ENCODE data around the gene CAMKK1. TPM values are rescaled to one million over a fixed set of nuclear protein-coding genes. Genes with fewer than 3 reads are reported as not detected.

Gene CAMKK1
- total and polyA plus RNA-seq, 2 of the 4 experiments (the other 2 are of a cell fraction): 4.1 to 8.2 TPM

DNA sequence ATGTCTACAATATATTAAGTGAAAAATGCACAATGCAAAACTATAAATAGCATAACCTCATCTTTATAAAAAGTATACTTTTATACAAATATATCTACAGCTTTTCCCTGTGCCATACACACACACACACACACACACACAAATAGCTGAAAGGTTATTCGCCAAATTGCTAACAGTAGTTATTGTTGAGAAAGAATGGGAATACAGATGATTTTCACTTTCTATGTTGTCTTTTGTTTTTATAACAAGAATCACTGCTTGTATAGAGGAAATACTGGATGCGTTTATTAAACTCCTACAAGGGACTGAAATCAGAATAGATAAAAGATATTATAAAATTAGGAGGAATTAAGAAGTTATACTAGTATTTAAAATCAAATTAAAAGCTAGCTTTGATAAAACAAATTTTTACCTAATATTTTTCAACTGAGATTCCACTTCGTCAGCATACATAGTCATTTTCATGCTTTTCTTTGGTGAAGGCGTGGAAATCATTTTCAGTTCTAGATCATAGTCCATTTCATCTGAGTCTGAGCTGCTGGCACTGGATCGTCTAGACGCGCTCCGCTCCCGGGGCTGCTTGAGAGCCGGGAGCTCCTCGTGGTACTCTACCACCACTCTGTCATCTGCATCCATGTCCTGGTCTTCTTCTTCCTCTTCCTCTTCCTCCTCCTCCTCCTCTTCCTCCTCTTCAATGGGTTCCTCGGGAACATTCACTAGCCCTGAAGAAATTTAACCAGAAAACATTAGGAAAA lies 74.8 kb downstream of the CAMKK1 start (continued):
- TF ChIP-seq CEBPB (IDR thresholded peaks at IDR 0.05; ENCODE audit: low read depth, low read length): no peak

DNA sequence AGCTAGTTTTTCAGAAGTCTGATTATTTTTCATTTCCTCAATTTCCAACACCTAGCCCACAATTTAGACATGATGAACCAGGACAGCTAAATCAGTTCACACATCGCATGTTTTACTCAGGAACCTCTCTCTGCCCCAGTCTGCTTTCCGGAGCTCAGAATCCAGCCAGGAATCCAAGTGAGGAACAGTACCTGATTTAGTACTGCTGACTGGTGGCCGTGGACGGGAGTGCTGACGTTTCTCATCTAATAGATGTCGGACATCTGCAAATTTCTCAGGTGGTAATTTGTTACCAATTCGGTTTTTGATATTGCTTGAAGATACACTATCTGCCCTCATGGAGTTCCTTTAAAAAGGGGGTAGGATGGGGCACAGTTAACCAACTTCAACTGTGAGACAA lies 76.9 kb downstream of the CAMKK1 start:
- Histone ChIP-seq H4K5ac (ENCODE audit: low read depth, low read length) (no peak overlapping the region), H3K27ac (ENCODE audit: insufficient read depth, low read length) (no peak overlapping the region), H3K14ac (replicated peaks; ENCODE audit: low read depth, low read length) (no peak overlapping the region), H3K4me1 (ENCODE audit: control insufficient read depth, insufficient read depth, low read length) (no peaks in the 10 kb centered on the region), H2BK5ac (ENCODE audit: low read depth, low read length, poor library complexity, severe bottlenecking) (no peak overlapping the region), H3K79me1 (ENCODE audit: low read depth in 1 of 2, low read length in 2 of 2) (peaks cover 3 to 6% of the 10 kb centered on the region in 2 experiments; a peak in 1 of 4 replicates), H2AK5ac (ENCODE audit: low read depth, low read length) (no peak overlapping the region), H2BK20ac (ENCODE audit: low read depth, low read length) (no peak overlapping the region), H3K18ac (ENCODE audit: low read depth, low read length) (no peak overlapping the region), H2BK120ac (ENCODE audit: low read depth, low read length) (no peak overlapping the region), H3K23ac (ENCODE audit: low read depth, low read length) (no peak overlapping the region), H3K56ac (ENCODE audit: extremely low read depth, insufficient read depth, low read length) (no peak overlapping the region), H3K9me3 (ENCODE audit: control insufficient read depth, insufficient read depth, low read length) (no peaks in the 10 kb centered on the region), H3K4ac (ENCODE audit: low read depth, low read length) (no peak overlapping the region), H4K91ac (ENCODE audit: insufficient read depth, low read depth, low read length) (no peak overlapping the region), H2AK9ac (replicated peaks; ENCODE audit: low read depth, low read length, poor library complexity) (no peak overlapping the region), H2AFZ (replicated peaks; ENCODE audit: low read length, poor library complexity) (no peak overlapping the region), H4K8ac (ENCODE audit: low read depth in 2 of 2, low read length in 2 of 2) (no peak overlapping the region), H2BK15ac (ENCODE audit: low read depth, low read length) (no peak overlapping the region), H3K4me3 (ENCODE audit: insufficient read depth, low read depth, low read length) (no peak overlapping the region), H3K27me3 (ENCODE audit: control insufficient read depth, insufficient read depth, low read length) (no peaks in the 10 kb centered on the region), H3K36me3 (ENCODE audit: control insufficient read depth, insufficient read depth, low read length) (peaks cover 47% of the 10 kb centered on the region), H4K20me1 (ENCODE audit: insufficient read depth, low read length) (no peaks in the 10 kb centered on the region), H3K9me1 (ENCODE audit: insufficient read depth, low read length) (peaks cover 3% of the 10 kb centered on the region; the same call in 1 of the 2 replicates), H3K9ac (ENCODE audit: low read depth, low read length) (no peak overlapping the region), H3K4me2 (ENCODE audit: low read depth, low read length) (no peak overlapping the region)
- DNase-seq: no peak
- dilution Hi-C loops (cut with HindIII; ENCODE audit: low sequenced_read_pairs, unreplicated experiment) (no loop called here), in situ Hi-C loops (cut with MboI; ENCODE audit: low sequenced_read_pairs) (loop anchor here (25.0 kb wide), 1 partner anchor 779 kb away; no protein-coding TSS in a partner anchor), intact Hi-C loops (cut with micrococcal nuclease) (no loop called here)
- BruUV-seq (replicated peaks): no TSS peak
- no CpG with 5 or more reads among the region's 7 CpGs for WGBS, 2 experiments (ENCODE audit: extremely low coverage in 2 of 2, insufficient read length in 1 of 2)
- ChIA-PET CTCF (no interaction called here), POLR2A (ENCODE audit: unreplicated experiment) (no interaction called here)
- TF ChIP-seq RFX5 (IDR thresholded peaks at IDR 0.05; ENCODE audit: low read depth, low read length) (no peak), SMC3 (IDR thresholded peaks at IDR 0.05; ENCODE audit: low read depth, low read length) (peak; percentile 23; the same call in 1 of the 2 replicates)
- ATAC-seq (ENCODE audit: low read depth): no peak
